Measurements from ENCODE around the gene TMEM132D. TPM values are rescaled to one million over a fixed set of nuclear protein-coding genes. Genes with fewer than 3 reads are reported as not detected.

Gene TMEM132D
- total and polyA plus RNA-seq, 2 donors from 2014 or later, result 0.13 TPM; not detected in 1

DNA sequence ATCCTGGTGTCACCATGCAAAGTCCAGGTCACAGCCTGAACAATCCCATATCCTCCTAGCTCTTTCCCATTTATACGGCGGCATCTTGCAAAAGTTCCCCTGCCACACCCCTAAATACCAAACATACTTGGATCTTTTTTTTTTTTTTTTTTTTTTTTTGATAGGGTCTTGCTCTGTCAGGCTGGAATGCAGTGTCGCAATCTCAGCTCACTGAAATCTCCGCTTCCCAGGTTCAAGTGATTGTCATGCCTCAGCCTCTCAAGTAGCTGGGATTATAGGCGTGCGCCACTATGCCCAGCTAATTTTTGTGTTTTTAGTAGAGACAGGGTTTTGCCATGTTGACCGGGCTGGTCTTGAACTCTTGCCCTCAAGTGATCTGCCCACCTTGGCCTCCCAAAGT lies 599.3 kb downstream of the TMEM132D start:
- TF ChIP-seq, protein P1, sequence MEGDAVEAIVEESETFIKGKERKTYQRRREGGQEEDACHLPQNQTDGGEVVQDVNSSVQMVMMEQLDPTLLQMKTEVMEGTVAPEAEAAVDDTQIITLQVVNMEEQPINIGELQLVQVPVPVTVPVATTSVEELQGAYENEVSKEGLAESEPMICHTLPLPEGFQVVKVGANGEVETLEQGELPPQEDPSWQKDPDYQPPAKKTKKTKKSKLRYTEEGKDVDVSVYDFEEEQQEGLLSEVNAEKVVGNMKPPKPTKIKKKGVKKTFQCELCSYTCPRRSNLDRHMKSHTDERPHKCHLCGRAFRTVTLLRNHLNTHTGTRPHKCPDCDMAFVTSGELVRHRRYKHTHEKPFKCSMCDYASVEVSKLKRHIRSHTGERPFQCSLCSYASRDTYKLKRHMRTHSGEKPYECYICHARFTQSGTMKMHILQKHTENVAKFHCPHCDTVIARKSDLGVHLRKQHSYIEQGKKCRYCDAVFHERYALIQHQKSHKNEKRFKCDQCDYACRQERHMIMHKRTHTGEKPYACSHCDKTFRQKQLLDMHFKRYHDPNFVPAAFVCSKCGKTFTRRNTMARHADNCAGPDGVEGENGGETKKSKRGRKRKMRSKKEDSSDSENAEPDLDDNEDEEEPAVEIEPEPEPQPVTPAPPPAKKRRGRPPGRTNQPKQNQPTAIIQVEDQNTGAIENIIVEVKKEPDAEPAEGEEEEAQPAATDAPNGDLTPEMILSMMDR (IDR thresholded peaks at IDR 0.05; ENCODE audit: borderline replicate concordance, extremely low read depth, insufficient read depth), result no peak
- intact Hi-C loops (cut with DNase I), result no loop called here

DNA sequence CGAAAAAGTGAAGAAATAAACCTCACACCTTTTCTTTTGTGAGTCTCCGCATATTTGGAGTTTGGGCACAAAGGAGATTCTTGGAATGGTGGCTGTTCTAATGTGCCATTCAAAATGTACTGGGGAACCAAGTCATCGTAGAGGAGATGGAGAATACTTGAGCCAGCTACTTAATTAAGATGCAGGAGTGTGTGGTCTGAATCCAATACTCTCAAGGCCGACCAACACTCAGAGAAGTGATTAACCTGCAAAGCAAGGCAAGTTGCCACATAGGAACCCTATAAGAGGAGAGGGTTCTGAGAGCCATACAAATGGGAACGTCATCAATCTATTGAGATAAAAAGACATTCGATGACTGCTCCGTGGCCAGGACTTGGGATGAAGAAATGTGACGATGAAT lies 603.8 kb downstream of the TMEM132D start:
- no peak overlapping the region for H3K4me3 ChIP-seq (ENCODE audit: low read length in 3 of 3)
- no peak overlapping the region for H3K27ac ChIP-seq (ENCODE audit: low read depth in 2 of 2, low read length in 2 of 2)
- no peaks in the 10 kb centered on the region for H3K4me1 ChIP-seq (ENCODE audit: control insufficient read depth in 2 of 3, insufficient read depth in 2 of 3, low read depth in 1 of 3, low read length in 3 of 3)
- H3K36me3 ChIP-seq (ENCODE audit: control insufficient read depth in 2 of 3, insufficient read depth in 3 of 3, low read length in 3 of 3), result no peaks in the 10 kb centered on the region
- DNase-seq (no peak), FAIRE-seq (no peak)
- H3K9me3 ChIP-seq (ENCODE audit: control insufficient read depth in 2 of 3, insufficient read depth in 1 of 3, low read length in 3 of 3), result peaks cover 0 to 1% (median 0%) of the 10 kb centered on the region in 3 donors
- H3K27me3 ChIP-seq (ENCODE audit: control insufficient read depth, insufficient read depth, low read length), result no peaks in the 10 kb centered on the region
- intact Hi-C loops (cut with DNase I), result no loop called here
- TF ChIP-seq, protein P1 (IDR thresholded peaks at IDR 0.05; ENCODE audit: borderline replicate concordance, extremely low read depth, insufficient read depth), result no peak
- H3K9ac ChIP-seq (ENCODE audit: low read length in 3 of 3), result no peak overlapping the region

More for the DNA sequence above, 599.3 kb downstream of the TMEM132D start:
- no peak overlapping the region for H3K9ac ChIP-seq (ENCODE audit: low read length in 3 of 3)
- no peak overlapping the region for H3K4me3 ChIP-seq (ENCODE audit: low read length in 3 of 3)
- no peak for FAIRE-seq
- H3K27ac ChIP-seq (ENCODE audit: low read depth in 2 of 2, low read length in 2 of 2), result no peak overlapping the region
- H3K36me3 ChIP-seq (ENCODE audit: control insufficient read depth in 2 of 3, insufficient read depth in 3 of 3, low read length in 3 of 3), result no peaks in the 10 kb centered on the region
- H3K4me1 ChIP-seq (ENCODE audit: control insufficient read depth in 2 of 3, insufficient read depth in 2 of 3, low read depth in 1 of 3, low read length in 3 of 3), result no peaks in the 10 kb centered on the region
- no peaks in the 10 kb centered on the region for H3K9me3 ChIP-seq (ENCODE audit: control insufficient read depth in 2 of 3, insufficient read depth in 1 of 3, low read length in 3 of 3)
- no peak for DNase-seq
- H3K27me3 ChIP-seq (ENCODE audit: control insufficient read depth, insufficient read depth, low read length), result no peaks in the 10 kb centered on the region

DNA sequence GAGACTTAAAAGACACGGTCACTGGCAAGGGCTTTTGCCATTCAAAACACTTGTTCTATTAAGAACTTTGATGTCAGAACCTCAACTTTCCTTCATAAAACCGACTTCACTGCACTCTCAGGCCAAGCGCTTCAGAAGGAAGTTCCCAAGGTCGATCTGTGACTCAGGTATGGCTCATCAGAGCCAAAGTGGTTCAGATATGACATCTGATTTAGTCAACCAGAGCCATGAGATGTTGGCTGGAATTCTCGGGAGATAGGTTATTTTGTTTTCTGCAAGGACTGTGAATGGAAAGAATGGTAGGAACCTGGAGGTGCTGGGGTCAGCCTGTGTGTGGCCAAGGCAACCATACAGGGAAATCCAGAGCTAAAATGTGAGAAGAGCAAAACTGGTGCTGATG lies 604.9 kb downstream of the TMEM132D start:
- TF ChIP-seq, protein P1 (IDR thresholded peaks at IDR 0.05; ENCODE audit: borderline replicate concordance, extremely low read depth, insufficient read depth), result no peak
- H3K4me3 ChIP-seq (ENCODE audit: low read length in 3 of 3), result no peak overlapping the region

DNA sequence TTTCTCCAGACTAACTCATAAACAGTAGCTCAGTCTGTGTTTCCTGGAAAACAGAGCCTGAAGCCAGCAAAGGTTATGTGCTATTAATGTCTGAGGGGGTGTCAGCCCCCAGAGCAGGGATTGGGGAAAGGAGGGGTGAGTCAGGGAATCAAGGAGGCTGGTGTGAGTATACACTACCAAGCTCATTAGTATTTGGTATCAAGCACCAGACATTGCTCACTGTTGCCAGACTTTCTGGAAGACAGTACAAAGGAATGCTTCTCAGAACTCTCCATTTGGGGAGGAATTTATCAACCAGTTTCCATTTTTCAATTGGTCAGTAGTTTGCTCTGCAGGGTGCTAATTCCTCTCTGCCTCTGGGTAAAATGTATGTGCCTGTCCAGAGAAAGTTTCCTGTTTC lies 607.2 kb downstream of the TMEM132D start:
- intact Hi-C loops (cut with DNase I), result no loop called here
- TF ChIP-seq, protein P1 (IDR thresholded peaks at IDR 0.05; ENCODE audit: borderline replicate concordance, extremely low read depth, insufficient read depth), result no peak
- no peaks in the 10 kb centered on the region for H3K4me1 ChIP-seq (ENCODE audit: control insufficient read depth in 2 of 3, insufficient read depth in 2 of 3, low read depth in 1 of 3, low read length in 3 of 3)
- DNase-seq, result no peak
- H3K27me3 ChIP-seq (ENCODE audit: control insufficient read depth, insufficient read depth, low read length), result no peaks in the 10 kb centered on the region
- H3K4me3 ChIP-seq (ENCODE audit: low read length in 3 of 3), result no peak overlapping the region
- H3K9me3 ChIP-seq (ENCODE audit: control insufficient read depth in 2 of 3, insufficient read depth in 1 of 3, low read length in 3 of 3), result peaks cover 0 to 3% (median 0%) of the 10 kb centered on the region in 3 donors
- H3K27ac ChIP-seq (ENCODE audit: low read depth in 2 of 2, low read length in 2 of 2), result no peak overlapping the region
- no peaks in the 10 kb centered on the region for H3K36me3 ChIP-seq (ENCODE audit: control insufficient read depth in 2 of 3, insufficient read depth in 3 of 3, low read length in 3 of 3)
- FAIRE-seq, result no peak
- H3K9ac ChIP-seq (ENCODE audit: low read length in 3 of 3), result no peak overlapping the region

More for the DNA sequence above, 604.9 kb downstream of the TMEM132D start:
- DNase-seq (no peak), FAIRE-seq (no peak)
- no peaks in the 10 kb centered on the region for H3K36me3 ChIP-seq (ENCODE audit: control insufficient read depth in 2 of 3, insufficient read depth in 3 of 3, low read length in 3 of 3)
- no peaks in the 10 kb centered on the region for H3K4me1 ChIP-seq (ENCODE audit: control insufficient read depth in 2 of 3, insufficient read depth in 2 of 3, low read depth in 1 of 3, low read length in 3 of 3)
- no peak overlapping the region for H3K9ac ChIP-seq (ENCODE audit: low read length in 3 of 3)
- no peaks in the 10 kb centered on the region for H3K27me3 ChIP-seq (ENCODE audit: control insufficient read depth, insufficient read depth, low read length)
- peaks cover 0 to 3% (median 0%) of the 10 kb centered on the region in 3 donors for H3K9me3 ChIP-seq (ENCODE audit: control insufficient read depth in 2 of 3, insufficient read depth in 1 of 3, low read length in 3 of 3)
- intact Hi-C loops (cut with DNase I), result no loop called here
- H3K27ac ChIP-seq (ENCODE audit: low read depth in 2 of 2, low read length in 2 of 2), result no peak overlapping the region

Measured in kidney (tissue), 14 donors.